PFSK-1 (cell line): ENCODE measurements around the gene PI4K2B.

Experiments used
- POLR2AphosphoS5 ChIP-seq: IDR thresholded peaks from 2 replicates; pipeline ENCODE4 v1.6.1; 2012; ENCODE audit warnings: low read depth, mild to moderate bottlenecking, control low read depth, low read length, moderate library complexity
- SIN3A ChIP-seq: IDR thresholded peaks from 2 replicates; pipeline ENCODE4 v1.6.1; 2012; ENCODE audit warnings: mild to moderate bottlenecking, low read length, moderate library complexity, borderline replicate concordance; ENCODE audit not compliant: insufficient read depth
- TAF1 ChIP-seq: IDR thresholded peaks from 2 replicates; pipeline ENCODE4 v1.6.1; 2012; ENCODE audit warnings: low read length, control low read depth, borderline replicate concordance; ENCODE audit not compliant: insufficient read depth
- TF ChIP-seq, protein P1 (sequence below), 2 experiments: IDR thresholded peaks; 2 replicates each; pipeline versions ENCODE4 v1.6.1 to v1.8.0; 2011 to 2012; ENCODE audit warnings: low read depth in 2 of 2, low read length in 2 of 2, control low read depth in 1 of 2, inconsistent platforms in 1 of 2, mild to moderate bottlenecking in 1 of 2, moderate library complexity in 1 of 2; ENCODE audit not compliant: insufficient read depth in 1 of 2

DNA sequence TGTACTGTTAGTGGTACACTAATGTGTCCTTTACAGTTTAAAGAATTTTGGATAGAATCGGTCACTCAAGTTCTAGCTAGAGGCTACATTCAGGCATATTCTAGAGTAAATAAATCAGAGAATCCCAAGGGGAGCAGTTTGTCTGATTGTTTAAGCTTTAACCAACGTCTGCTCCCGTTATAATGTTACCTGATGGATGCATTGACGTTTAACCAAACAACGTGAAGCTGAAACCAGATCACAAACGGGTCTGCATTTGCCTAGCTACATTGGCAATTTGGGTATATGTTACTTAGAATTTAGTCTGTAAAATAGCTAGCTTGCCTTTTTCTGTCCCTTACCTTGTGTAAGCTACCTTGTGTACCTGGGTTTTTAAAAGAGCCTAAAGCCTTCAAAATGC lies 1.6 kb downstream of the PI4K2B start:
- TF ChIP-seq SIN3A (no peak), POLR2AphosphoS5 (no peak), TAF1 (no peak)
- TF ChIP-seq, protein P1, sequence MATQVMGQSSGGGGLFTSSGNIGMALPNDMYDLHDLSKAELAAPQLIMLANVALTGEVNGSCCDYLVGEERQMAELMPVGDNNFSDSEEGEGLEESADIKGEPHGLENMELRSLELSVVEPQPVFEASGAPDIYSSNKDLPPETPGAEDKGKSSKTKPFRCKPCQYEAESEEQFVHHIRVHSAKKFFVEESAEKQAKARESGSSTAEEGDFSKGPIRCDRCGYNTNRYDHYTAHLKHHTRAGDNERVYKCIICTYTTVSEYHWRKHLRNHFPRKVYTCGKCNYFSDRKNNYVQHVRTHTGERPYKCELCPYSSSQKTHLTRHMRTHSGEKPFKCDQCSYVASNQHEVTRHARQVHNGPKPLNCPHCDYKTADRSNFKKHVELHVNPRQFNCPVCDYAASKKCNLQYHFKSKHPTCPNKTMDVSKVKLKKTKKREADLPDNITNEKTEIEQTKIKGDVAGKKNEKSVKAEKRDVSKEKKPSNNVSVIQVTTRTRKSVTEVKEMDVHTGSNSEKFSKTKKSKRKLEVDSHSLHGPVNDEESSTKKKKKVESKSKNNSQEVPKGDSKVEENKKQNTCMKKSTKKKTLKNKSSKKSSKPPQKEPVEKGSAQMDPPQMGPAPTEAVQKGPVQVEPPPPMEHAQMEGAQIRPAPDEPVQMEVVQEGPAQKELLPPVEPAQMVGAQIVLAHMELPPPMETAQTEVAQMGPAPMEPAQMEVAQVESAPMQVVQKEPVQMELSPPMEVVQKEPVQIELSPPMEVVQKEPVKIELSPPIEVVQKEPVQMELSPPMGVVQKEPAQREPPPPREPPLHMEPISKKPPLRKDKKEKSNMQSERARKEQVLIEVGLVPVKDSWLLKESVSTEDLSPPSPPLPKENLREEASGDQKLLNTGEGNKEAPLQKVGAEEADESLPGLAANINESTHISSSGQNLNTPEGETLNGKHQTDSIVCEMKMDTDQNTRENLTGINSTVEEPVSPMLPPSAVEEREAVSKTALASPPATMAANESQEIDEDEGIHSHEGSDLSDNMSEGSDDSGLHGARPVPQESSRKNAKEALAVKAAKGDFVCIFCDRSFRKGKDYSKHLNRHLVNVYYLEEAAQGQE (IDR thresholded peaks at IDR 0.05; ENCODE audit: insufficient read depth in 1 of 2, low read depth in 2 of 2, low read length in 2 of 2) = no peak
